Keratinocyte (primary cell): ENCODE measurements around the gene CUEDC1. TPM values are rescaled to one million over a fixed set of nuclear protein-coding genes. Genes with fewer than 3 reads are reported as not detected.

ENCODE experiments used
- DNase-seq: peaks from one replicate; pipeline ENCODE4 v3.0.0-alpha.2; 2011; ENCODE audit warnings: low read depth, missing footprints, low spot score
- FAIRE-seq: peaks from 2 replicates; lab custom pipeline; 2011; peaks lifted over from hg19 to GRCh38; lab: Jason Lieb, UNC
- H2AFZ ChIP-seq: 2 replicates; pipeline ENCODE4 v1.6.0; 2012; ENCODE audit warnings: low read length, control low read depth, inconsistent platforms; ENCODE audit not compliant: control insufficient read depth
- H3K27ac ChIP-seq: 2 replicates; pipeline ENCODE4 v1.5.1; 2011; ENCODE audit warnings: low read length; ENCODE audit not compliant: control insufficient read depth, insufficient read depth
- H3K27me3 ChIP-seq: 3 replicates; pipeline ENCODE4 v1.6.0; 2011; ENCODE audit warnings: low read length; ENCODE audit not compliant: control insufficient read depth, insufficient read depth; ENCODE audit errors: extremely low read depth
- H3K36me3 ChIP-seq, 2 experiments: 2 replicates in 1 of 2; 3 replicates in 1 of 2; pipeline ENCODE4 v1.5.1; 2011; ENCODE audit warnings: low read length in 2 of 2, mild to moderate bottlenecking in 1 of 2; ENCODE audit not compliant: control insufficient read depth in 2 of 2, insufficient read depth in 2 of 2; ENCODE audit errors: extremely low read depth in 1 of 2
- H3K4me1 ChIP-seq: 3 replicates; pipeline ENCODE4 v1.5.1; 2011; ENCODE audit warnings: low read length; ENCODE audit not compliant: control insufficient read depth, insufficient read depth; ENCODE audit errors: extremely low read depth
- H3K4me2 ChIP-seq: 3 replicates; pipeline ENCODE4 v1.6.0; 2011; ENCODE audit warnings: low read depth, low read length; ENCODE audit not compliant: control insufficient read depth, insufficient read depth; ENCODE audit errors: extremely low read depth
- H3K4me3 ChIP-seq, 3 experiments: fragments of 200-600 bp in 1 of 3; sonication (generic) in 1 of 3; 2 replicates in 2 of 3; 3 replicates in 1 of 3; pipeline ENCODE4 v1.5.1; 2011 to 2016; ENCODE audit warnings: low read length in 3 of 3, mild to moderate bottlenecking in 3 of 3, control low read depth in 2 of 3, inconsistent platforms in 1 of 3, low read depth in 1 of 3, mixed read lengths in 1 of 3, mixed run types in 1 of 3, moderate library complexity in 1 of 3; ENCODE audit not compliant: control insufficient read depth in 2 of 3, insufficient read depth in 2 of 3; ENCODE audit errors: extremely low read depth in 1 of 3
- H3K79me2 ChIP-seq: 2 replicates; pipeline ENCODE4 v1.6.0; 2012; ENCODE audit warnings: low read length; ENCODE audit not compliant: control insufficient read depth, insufficient read depth
- H3K9ac ChIP-seq: 3 replicates; pipeline ENCODE4 v1.6.0; 2011; ENCODE audit warnings: low read length; ENCODE audit not compliant: control insufficient read depth, insufficient read depth; ENCODE audit errors: extremely low read depth
- H3K9me1 ChIP-seq: 3 replicates; pipeline ENCODE4 v1.6.0; 2011; ENCODE audit warnings: low read length; ENCODE audit not compliant: control insufficient read depth, insufficient read depth; ENCODE audit errors: extremely low read depth
- H3K9me3 ChIP-seq: 2 replicates; pipeline ENCODE4 v1.5.1; 2012; ENCODE audit warnings: low read depth, low read length; ENCODE audit not compliant: control insufficient read depth
- H4K20me1 ChIP-seq: 3 replicates; pipeline ENCODE4 v1.6.0; 2011; ENCODE audit warnings: low read length; ENCODE audit not compliant: control insufficient read depth, insufficient read depth; ENCODE audit errors: extremely low read depth
- EZH2 ChIP-seq: IDR thresholded peaks from one replicate; pipeline ENCODE4 v1.6.1; 2012; ENCODE audit warnings: inconsistent platforms, mild to moderate bottlenecking, low read length, moderate library complexity
- dilution Hi-C: fragments of 300-500 bp; cut with MboI; formaldehyde crosslinking; loops from one replicate; pipeline ENCODE4 v1.7.0; 2020; ENCODE audit warnings: low sequenced_read_pairs; ENCODE audit not compliant: extremely low pct_ligation_motif_present
- polyA plus RNA-seq, 5 experiments: library from polyadenylated mRNA; depleted of rRNA in 3 of 5; stranded (reverse) in 3 of 5; stranded (forward) in 1 of 5; unstranded in 1 of 5; fragments of >200 nt; gene quantifications; 1 replicate in 1 of 5; 2 replicates in 3 of 5; 3 replicates in 1 of 5; pipeline versions ENCODE4 v1.2.1 to v1.2.3, GENCODE V29; 2011 to 2012; ENCODE audit warnings: missing spikeins in 2 of 5, low read depth in 1 of 5, low replicate concordance in 1 of 5
- TF ChIP-seq, protein P1 (sequence below), 3 experiments: IDR thresholded peaks in 1 of 3; conservative IDR thresholded peaks in 1 of 3; optimal IDR thresholded peaks in 1 of 3; 2 replicates in 2 of 3; 3 replicates in 1 of 3; pipeline versions ENCODE3 to v1.5.1; 2011; ENCODE audit warnings: low read length in 3 of 3, mild to moderate bottlenecking in 3 of 3, moderate library complexity in 2 of 3, control low read depth in 1 of 3, inconsistent platforms in 1 of 3; ENCODE audit not compliant: insufficient read depth in 2 of 3; ENCODE audit errors: extremely low read depth in 1 of 3

CUEDC1 gene
- polyA plus RNA-seq, 1 donor (not counting 4 experiments of a cell fraction or from before 2014, with no cell fraction given): 12.9 TPM

- Histone ChIP-seq H2AFZ (no peak overlapping the region), H3K4me1 (peaks cover 5% of the 10 kb centered on the region), H3K9me1 (no peaks in the 10 kb centered on the region), H3K27me3 (no peaks in the 10 kb centered on the region), H3K9ac (no peak overlapping the region), H4K20me1 (no peaks in the 10 kb centered on the region), H3K79me2 (no peaks in the 10 kb centered on the region), H3K4me2 (no peak overlapping the region), H3K27ac (no peak overlapping the region), H3K9me3 (no peaks in the 10 kb centered on the region), H3K36me3 (no peaks in the 10 kb centered on the region), H3K4me3 (no peak overlapping the region)
- dilution Hi-C loops: no loop called here
- no peak for DNase-seq
- FAIRE-seq: no peak
- TF ChIP-seq, protein P1, sequence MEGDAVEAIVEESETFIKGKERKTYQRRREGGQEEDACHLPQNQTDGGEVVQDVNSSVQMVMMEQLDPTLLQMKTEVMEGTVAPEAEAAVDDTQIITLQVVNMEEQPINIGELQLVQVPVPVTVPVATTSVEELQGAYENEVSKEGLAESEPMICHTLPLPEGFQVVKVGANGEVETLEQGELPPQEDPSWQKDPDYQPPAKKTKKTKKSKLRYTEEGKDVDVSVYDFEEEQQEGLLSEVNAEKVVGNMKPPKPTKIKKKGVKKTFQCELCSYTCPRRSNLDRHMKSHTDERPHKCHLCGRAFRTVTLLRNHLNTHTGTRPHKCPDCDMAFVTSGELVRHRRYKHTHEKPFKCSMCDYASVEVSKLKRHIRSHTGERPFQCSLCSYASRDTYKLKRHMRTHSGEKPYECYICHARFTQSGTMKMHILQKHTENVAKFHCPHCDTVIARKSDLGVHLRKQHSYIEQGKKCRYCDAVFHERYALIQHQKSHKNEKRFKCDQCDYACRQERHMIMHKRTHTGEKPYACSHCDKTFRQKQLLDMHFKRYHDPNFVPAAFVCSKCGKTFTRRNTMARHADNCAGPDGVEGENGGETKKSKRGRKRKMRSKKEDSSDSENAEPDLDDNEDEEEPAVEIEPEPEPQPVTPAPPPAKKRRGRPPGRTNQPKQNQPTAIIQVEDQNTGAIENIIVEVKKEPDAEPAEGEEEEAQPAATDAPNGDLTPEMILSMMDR (optimal IDR thresholded peaks at IDR 0.05 in 1 of 3, IDR thresholded peaks at IDR 0.05 in 1 of 3, conservative IDR thresholded peaks at IDR 0.05 in 1 of 3; ENCODE audit: extremely low read depth in 1 of 3, insufficient read depth in 2 of 3, low read length in 3 of 3): no peak
- TF ChIP-seq EZH2: no peak
These were observed 137.1 kb downstream of the CUEDC1 start for GRCh38 chr17:57818066-57818465.

DNA sequence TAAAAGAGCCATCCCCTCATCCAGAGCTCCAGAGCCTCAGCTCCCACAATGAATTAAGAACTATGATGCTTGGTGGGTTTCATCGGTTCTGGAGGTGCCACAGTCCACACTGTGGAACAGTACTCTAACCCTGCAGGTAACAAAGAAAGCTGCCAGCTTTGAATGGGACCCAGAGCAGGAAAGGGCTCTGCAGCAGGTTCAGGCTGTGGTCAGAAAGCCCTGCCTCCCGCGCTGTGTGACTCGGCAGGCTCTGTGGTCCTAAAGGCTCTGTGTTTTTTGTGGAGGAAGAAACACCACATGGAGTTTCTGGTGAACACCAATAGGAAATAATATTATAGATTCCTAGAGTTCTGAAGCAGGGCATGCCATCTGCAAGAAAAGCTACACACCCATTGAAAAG is 137.9 kb downstream of the CUEDC1 start:
- H3K4me3 ChIP-seq: no peak overlapping the region

More for the DNA sequence above, 137.9 kb downstream of the CUEDC1 start:
- Histone ChIP-seq H3K27me3 (no peaks in the 10 kb centered on the region), H3K9me3 (no peaks in the 10 kb centered on the region), H4K20me1 (no peaks in the 10 kb centered on the region), H2AFZ (no peak overlapping the region), H3K27ac (no peak overlapping the region), H3K4me1 (peaks cover 5% of the 10 kb centered on the region), H3K9me1 (no peaks in the 10 kb centered on the region), H3K9ac (no peak overlapping the region), H3K4me2 (no peak overlapping the region), H3K36me3 (no peaks in the 10 kb centered on the region), H3K79me2 (no peaks in the 10 kb centered on the region)
- no peak for FAIRE-seq
- dilution Hi-C loops: no loop called here
- DNase-seq: no peak
- TF ChIP-seq, protein P1 (optimal IDR thresholded peaks at IDR 0.05 in 1 of 3, IDR thresholded peaks at IDR 0.05 in 1 of 3, conservative IDR thresholded peaks at IDR 0.05 in 1 of 3; ENCODE audit: extremely low read depth in 1 of 3, insufficient read depth in 2 of 3, low read length in 3 of 3): no peak
- no peak for TF ChIP-seq EZH2
